ENCODE results near the gene NCAPD2.

- TF ChIP-seq POLR2A (IDR thresholded peaks at IDR 0.05) (no peak), CTCF (IDR thresholded peaks at IDR 0.05) (no peak)
Observed at GRCh38 chr12:6507102-6507998, 13.4 kb downstream of the NCAPD2 start.
